AG20443 (cell line): ENCODE results near the gene FANCG.
A peak's percentile ranks its signal among the peaks of the same experiment; 100 is the strongest.

ENCODE experiments used
- DNase-seq: peaks from one replicate; pipeline ENCODE4 v3.0.0; 2012; ENCODE audit warnings: low spot score, mixed read lengths

The FANCG gene

DNA sequence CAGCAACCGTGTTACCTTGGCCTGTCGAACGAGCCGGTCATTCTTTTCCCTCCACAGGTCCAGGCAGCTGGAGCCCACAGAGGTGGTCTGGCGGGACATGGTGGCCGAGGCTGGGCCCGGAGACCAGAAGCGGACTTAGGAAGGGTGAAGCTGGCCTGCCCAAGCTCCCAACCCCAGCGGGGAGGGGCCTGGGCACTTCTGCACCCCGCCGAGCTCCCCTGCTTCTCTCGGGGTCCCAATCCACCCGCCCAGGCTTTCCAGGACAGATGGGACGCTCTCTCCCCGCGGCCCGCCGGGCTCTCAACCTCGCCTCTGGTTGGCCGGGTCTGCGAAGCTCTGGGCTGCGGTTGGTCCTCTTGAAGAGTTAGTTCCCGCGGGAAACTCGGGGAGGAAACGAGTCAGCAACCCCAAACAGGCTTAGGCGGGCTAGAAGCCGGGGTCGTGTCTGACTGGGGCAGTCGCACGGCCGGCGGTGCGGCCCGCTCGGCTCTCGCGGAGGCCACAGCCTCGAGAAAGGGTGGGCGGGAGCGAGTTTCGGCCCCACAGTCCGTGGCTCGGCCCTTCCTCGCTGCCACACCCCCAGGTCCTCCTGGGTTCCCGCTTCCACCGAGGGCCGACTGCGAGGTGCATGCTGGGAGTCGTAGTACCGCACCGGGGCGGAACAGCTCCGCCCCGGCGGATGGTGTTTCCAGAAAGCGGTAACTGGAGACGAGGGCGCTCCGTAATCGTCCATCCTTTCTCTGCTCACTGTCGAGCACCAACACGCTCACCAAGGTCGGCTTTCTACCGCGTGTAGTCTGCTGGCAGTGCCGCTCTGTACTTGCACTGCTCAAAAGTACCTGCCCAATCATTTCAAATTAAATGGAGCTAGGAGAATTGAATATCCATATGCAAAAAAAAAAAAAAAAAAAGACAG is at the start of gene FANCG:
Gene FANCG, minus strand, starts transcription at position 517 of the 916 bp plus-strand sequence. Its CDS starts 418 bp downstream, at position 99.
- DNase-seq: peak; percentile 95

DNA sequence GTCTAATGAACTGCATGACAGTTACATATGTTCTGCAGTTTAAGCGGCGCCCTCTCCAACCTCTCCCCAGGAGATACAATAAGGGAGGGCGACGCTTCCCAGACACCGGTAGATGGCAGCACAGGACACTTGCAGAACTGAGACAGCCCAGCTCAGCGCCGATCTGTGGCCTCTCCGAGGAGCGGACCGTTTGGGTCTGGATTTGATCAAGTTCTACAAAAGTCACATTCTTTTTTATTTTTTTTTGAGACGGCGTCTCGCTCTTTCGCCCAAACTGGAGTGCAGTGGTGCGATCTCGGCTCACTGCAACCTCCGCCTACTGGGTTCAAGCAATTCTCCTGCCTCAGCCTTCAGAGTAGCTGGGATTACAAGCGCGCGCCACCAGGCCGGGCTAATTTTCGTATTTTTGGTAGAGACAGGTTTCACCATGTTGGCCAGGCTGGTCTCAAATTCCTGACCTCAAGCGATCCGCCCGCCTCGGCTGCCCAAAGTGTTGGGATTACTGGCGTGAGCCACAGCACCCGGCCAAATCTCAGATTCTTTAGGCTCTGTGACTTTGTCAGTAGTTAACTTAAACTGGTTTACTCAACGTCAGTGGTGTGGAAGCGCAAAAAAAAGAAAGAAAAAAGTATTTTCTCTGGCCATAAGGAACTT is 37.3 kb upstream of the FANCG start:
- DNase-seq: peak; percentile 89

DNA sequence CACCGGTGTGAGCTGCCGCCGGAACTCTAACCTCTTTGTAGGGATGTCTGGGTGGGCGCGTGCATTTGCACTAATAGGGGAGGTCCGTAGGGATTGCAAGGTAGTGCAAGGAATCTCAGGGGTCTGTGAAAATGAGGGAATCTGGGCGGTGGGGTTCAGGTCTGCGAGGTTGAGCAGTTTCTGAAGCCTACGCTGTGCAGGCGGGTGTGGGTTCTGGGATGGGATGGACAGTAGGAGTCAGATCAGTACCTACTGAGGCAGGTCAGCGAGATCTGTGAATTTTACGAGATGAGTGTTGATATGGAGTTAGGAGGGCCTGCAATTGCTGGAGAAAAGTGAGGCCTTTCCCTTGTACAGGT is 36.8 kb upstream of the FANCG start:
- no peak for DNase-seq

DNA sequence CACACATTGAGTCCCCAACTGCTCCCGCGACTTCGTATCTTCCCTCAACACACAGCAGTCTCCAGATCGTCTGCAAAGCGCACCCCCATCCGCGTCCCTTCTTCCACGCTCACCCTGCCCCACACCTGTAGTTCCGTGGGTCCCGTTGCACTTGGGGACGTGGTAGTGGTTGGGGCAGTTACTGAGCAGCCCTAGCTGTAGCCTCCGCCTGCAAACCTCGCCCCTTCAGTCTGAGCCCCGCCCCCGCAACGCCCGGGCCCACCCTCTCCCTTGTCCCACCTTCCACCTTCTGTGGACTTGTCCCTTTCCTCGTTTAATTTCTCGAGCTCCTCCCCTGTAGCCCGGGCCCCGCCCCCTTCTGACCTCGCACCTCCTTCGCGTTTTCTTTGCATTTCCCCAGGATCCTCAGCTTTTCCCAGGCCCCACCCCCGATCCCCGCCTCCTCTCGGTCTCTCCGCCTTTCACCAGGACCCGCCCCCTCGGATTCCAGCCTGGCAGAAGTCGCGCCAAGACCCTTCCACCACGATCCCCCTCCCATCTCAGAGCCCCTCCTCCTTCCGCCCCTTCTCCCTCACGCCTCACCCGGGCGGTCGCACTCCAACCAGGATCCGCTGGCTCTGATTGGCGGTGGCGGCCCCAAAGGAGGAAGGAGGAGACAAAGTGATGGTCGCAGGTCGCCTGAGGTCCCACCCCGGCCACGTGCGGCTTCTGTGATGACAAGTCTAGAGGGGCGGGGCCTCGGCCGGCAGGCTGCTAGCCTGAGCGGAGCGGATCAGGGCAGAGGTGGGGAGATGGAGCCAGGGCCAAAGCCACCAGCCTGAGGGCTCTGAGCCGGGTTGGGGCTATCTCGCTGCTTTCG is 36.2 kb upstream of the FANCG start, which contains the start of gene ATOSB:
Gene ATOSB, minus strand, starts transcription at position 183 of the 859 bp plus-strand sequence. CDS start 7,588 bp downstream, outside the sequence.
- peak; percentile 92 for DNase-seq

DNA sequence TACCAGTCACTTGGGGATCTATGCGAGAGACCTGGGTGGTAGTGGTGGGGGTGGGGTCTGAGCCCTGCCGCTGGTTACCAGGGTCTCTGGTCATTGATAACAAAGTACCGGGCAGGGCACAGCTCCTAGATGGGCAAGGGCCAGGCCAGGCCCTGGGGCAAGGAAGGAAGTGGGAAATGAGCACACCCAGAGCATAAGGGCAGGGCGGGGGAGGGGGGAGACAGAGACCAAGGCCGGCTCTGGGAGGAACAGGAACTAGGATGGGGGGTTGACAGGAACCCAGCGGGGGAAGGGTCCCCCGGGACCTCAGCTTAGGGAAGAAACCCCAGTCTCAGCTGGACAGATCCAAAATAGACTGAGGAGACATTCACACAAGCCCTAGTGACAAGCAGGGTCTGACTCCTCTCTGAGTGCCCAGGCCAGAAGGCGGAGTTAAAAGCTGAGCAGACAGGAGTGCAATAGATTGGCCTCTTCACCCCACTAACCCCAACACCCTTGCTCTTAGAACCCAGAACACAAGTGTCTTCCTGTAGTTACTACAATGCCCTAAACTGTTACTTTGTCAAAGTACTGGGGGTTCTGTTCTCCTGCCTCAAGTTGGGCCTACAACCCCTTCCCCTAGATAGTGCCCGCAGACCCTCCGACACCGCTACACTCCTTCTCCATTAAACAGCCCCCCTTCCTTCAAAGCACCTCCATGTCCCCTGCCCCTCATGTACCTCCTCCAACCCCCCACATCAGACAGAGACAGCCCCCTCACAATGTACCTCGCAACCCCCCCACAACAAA is 35.3 kb upstream of the FANCG start:
- peak; percentile 22 for DNase-seq

DNA sequence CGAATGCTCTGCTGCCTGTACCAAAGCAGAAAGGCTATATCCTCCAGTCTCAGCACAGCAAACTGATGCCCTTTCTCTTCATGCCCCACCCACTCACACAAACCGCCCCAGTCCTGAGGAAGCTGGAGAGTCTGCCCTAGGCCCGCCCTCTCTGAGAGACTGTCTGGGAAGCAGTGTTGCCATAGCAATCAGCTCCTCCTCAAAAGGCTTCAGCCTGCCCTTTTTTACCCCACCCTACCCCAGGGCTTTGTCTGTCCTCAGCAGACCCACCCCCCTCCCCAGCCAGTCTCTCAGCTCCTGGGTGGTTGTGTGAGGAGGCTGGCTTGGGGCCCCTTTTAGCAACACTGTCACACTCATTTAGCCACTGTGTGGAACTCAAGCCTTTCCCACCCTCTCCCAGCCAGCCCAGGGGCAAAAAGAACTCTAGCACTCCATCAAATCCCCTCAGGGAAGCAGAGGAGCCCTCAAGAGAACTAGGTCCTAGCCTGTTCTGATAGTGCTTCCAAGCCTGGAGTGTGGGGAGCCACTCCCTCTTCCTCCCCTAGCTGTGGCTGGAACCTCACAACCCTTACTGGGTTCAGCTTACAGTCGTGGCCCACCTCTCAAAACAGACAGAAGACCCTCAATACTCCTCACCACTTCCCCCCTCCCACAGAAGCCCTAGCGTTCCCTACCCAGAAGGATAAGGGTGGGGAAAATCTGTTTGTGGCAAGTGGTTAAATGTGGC is 34.5 kb upstream of the FANCG start:
- DNase-seq: peak; percentile 89

DNA sequence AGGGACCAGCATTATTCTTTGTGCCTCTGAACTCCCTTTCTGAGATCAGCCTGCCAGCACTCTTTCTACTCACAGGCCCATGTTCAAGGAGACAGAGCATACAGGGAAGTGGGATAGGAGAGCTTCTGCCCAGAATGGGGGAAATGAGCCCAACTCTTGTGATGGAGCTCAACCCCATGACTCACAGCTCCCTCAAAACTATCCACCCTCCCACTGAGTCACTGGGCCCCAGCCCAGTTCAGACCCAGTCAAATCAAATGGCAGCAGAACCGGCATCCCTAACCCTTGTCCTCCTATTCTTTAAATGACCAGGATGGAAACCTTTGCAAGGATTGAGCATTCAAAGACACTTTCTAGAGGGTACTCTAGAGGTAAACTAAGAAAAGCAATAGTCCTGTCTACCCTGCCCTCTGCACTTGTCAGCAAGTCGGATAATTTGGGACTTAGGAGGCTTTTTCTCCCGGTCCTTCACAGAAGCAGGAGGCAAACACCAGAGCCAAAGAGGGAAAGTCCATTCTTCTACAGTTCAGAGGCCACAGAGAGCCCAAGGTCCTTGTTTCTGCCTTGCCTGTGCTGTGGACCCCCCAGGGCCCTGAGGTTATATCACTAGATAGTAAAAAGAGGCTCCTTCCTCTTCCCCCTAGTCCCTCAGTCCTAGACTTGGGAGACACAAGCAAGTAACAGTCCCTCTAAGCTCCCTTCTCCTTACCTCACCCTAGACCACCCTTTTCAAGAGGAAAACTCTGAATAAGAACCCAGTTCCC is 32.7 kb upstream of the FANCG start:
- peak; percentile 69 for DNase-seq

DNA sequence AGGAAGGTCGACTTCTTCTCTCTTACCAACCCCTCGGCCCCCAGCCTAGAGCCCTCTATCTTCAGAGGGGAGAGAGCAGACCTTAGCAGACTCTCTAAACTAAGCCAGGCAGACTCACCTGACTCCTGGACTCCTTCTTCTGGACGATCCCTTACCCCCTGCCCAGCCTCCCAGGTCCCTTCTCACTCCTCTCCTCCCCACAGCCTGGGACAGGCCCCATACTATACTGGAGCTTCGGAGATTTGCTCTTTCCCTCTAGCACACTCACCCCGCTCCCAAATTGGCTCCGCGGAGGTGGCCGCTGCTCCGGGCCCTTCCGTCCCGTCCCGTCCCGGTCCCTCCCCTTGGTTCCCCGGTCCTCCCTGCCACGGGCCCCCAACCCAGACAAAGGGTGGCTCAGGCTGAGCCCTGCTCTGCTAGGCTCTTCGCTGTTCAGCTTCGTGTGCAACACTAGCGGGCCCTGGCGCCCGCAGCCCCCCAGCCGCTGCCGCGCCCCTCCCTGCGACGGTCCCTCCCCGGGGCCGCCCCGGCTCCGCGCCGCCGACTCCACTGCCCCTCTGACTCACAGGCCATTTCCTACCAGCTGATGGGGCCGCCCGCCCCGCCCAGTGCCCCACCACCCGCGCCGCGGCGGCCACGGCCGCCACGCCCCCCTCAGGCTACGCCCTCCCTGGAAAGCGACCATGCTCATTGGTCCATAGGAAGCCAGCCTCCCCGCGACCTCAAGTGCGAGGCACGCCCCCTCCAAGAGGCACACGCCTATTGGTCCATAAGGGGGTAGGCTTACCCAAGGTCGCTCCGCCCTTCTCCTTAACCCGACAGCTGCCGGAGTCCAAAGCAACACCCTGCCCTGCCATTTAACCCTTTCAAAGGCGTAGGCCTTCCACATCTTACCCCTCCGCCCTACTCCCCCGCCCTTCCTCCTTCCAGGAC is 31.5 kb upstream of the FANCG start:
- DNase-seq: peak; percentile 95

DNA sequence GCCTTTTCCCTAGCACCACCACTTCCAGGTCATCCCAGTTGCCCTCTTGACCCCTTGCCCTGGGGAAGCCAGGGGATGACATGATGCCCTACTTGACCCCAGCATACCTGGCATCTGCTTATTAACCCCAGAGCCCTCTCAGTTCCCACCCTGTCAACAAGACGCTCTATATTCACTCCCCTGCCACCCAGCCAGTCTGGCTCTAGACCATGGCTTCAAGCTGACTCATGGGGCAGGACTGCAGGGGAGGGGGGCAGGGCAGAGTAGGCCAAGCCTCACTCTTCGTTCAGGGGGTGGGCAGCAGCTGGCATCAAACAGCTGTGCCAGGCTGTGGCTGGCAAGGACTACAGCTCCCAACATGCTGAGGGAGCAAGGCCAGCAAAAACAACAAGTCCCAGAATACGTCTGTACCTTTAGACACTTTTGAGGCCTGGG is 30.6 kb upstream of the FANCG start:
- DNase-seq: peak; percentile 54

DNA sequence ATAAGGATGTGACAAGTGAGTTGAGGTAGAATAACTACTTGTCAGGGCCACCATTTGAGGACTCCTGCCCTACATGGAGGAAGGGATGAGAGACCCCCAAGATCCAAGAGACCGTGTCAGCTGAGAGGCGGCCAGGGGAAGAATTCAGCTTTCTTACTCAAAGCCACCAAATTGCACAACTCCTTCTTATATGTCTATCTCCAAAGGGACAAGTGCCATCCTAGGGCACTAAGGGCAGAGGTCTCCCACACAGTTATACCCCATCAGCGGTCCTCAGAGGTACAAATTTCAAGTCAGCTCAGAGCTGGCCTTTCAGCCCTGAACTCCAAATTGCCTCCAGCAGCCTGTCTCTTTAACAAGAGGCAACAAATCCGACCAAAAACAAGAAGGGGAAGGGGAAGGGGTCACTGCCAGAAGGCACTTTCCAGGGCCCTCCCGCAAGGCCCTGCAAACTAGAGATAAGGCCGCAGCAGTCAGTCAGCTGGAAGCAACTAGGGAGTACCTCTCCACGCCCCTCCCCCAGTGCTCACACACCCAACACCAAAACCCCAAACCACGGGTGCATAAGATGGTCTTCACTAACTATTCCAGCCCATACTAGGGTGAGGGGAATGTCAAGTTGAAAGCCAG is 29.3 kb upstream of the FANCG start:
- no peak for DNase-seq

DNA sequence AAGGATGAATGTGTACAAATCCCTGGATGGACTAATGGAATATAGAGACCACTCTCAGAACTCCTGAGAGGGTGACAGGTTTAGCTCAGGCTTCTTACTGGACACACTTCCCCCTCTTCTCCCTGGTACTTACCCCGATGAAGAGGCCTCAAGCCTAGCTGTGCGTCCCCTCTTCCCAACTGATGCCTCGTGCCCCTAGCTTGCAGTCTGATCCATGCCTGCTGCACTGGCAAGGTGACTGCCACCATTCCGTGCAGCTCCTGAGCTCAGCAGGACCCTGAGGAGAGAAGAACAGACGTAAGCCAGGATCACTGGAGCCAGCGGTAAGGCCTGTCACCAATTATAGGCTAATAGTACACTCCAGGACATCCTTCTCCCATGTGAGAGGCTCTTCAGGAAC is 28.7 kb upstream of the FANCG start:
- no peak for DNase-seq

DNA sequence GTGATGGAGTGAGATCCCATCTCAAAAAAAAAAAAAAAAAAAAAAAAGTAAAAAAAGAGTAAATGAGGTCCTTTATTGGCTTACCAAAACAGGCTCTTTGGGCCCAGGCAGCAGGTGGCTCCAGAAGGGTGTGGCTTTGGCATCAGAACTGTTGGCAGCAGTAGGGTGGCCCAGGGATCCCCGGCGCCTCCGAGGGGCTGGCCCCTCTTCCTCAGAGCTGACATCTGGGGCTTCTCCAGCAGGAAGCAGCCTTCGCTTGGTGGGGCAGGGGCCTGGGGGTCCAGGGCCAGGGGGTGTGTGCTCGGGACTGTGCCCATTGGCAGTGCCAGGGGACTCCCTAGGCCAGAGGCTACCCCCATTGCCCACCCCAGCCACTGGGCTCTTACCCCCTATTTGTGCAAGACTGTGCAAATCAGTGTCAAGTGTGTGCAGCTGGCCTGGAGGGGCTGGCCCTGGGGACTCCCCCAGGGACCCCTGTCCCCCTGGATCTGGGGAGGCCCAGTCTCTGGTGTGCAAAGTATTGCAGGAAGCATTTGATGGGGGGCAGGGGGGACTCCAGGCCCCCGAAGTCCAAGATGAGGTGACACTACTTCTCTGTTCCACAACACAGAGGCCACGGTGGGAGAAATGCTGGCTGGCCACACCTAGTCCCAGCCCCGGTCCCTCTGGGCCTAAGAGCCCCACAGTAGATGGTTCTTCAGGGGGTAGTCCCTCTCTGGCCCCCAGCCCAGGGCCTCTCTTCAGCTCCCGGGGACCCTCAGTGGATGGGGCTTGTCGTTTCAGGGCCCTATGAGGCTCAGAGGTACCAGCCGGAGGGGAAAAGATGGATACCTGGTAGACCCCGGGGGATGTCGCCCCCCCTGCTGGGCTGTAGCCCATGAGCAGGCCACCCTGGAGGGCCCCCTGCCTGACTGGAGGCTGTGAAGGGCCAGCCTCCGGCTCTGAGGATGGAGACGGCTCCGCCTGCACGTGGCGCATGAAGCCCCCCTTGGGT is 27.9 kb upstream of the FANCG start:
- no peak for DNase-seq

DNA sequence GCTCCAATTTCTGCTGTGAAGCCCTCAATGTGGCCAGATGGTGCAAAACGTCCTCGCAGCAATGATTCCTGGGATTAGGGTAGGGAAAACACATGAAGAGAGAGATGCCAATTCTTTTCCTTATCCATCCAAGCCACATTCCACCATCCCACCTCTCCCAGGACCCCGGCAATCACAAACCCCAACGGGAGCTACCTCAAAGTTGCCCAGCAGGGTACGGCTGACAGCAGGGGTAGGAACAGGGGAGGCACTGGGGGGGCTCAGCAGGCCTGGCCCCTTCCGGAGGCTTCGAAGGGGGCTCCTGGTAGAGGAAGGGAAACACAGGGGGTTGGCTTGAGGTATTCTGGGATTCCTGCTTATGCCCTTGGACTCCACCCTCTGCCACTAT is 26.6 kb upstream of the FANCG start:
- DNase-seq: no peak

DNA sequence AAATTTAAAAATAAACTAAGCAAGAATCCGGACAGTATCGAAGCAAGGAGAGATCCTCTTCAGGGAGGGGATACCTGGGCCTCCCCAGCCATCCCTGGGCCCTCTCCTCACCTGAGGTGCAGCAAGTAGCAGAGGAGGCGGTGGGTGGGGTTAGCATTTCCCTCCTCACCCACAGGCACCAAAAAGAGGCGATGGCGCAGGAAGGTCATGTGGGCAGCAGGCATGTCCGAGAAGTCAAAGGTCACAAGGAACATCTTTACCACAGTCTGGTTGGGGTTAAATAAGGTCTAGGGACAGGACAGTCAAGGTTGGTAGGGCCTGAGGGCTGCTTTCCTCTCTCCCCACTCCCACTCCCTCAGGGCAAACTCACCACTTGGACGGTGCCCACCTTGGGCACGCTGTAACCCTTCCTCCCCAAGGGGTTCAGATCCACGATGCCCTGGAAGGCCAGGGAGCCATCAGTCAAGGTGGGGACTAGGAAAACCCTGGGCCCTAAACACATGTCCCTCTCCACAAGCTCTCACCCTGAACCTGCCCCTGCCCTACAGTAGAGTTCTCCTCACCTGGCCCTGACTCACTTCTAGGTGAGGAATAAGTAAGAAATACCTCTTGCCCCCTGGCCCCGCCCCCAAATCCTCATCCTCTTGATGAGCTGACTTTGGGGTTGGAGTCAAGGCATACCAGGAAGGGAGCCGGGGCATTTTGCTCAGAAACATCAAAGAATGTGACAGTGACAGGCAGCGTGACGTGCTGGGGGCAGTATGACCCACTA is 26.0 kb upstream of the FANCG start:
- DNase-seq: no peak

DNA sequence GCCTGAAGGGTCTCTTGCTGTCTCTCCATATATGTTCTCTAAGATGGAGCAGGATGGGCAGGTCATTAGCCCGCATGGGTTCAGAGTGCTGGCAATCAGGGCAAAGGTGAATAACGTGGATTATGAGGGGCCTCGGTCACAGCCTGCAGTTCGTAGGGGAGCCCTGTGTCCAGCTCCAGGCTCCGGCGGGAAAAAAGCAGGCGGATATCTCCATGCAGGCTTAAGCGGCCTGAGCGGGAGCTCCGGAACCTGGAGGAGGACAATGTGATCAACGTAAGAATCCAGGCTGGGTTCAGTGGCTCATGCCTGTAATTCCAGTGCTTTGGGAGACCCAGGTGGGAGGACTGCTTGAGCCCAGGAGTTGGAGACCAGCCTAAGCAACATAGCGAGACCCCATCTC is 25.4 kb upstream of the FANCG start:
- DNase-seq: no peak

DNA sequence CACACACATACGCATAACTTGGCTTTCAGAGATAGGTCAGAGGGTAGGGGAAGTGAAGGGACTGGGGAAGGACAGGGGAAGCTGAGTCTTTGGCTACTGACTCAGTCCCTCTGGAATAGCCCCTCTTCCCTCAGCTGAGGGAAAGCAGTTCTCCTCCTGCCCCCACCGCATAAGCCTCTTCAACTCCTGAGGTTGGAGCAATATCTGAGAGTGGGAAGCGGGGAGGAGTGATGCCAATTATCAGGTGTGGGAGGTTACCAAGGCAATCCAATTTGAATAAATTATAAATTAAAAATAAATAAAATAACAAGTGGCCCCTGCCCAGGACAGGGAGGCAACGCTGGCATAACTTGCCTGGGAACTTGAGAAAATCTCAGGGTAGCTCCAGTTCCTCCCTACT is 24.8 kb upstream of the FANCG start:
- no peak for DNase-seq
